K562 (cell line): Measurements from ENCODE around the gene MRNIP. TPM values are rescaled to one million over a fixed set of nuclear protein-coding genes. Genes with fewer than 3 reads are reported as not detected.

Experiments used
- CBX5 ChIP-seq: IDR thresholded peaks from 2 replicates; pipeline ENCODE4 v1.6.1; 2014; ENCODE audit warnings: low read depth, borderline replicate concordance
- HDAC6 ChIP-seq: IDR thresholded peaks from 2 replicates; pipeline ENCODE4 v1.6.1; 2012; ENCODE audit warnings: low read depth, mild to moderate bottlenecking, control low read depth, inconsistent platforms, low read length, moderate library complexity
- NR2F6 ChIP-seq: fragments of 450-650 bp; formaldehyde crosslinking; IDR thresholded peaks from 2 replicates; pipeline ENCODE4 v1.4.0; 2020; ENCODE audit warnings: mild to moderate bottlenecking
- REST ChIP-seq, 2 experiments: fragments of 450-650 bp; formaldehyde crosslinking in 1 of 2; IDR thresholded peaks; 2 replicates each; pipeline versions ENCODE4 v1.4.0 to v1.6.1; 2014 to 2020; ENCODE audit warnings: mild to moderate bottlenecking in 2 of 2, borderline replicate concordance in 1 of 2, low read depth in 1 of 2
- ZBTB33 ChIP-seq: sonication (generic); formaldehyde crosslinking; IDR thresholded peaks from 2 replicates; pipeline ENCODE4 v1.8.1; 2023; ENCODE audit warnings: mild to moderate bottlenecking, missing genetic modification reagents
- ZC3H11A ChIP-seq: IDR thresholded peaks from 2 replicates; pipeline ENCODE4 v1.6.1; 2012; ENCODE audit warnings: low read depth, low read length, improper control_type of control experiment
- ZNF217 ChIP-seq: sonication (generic); formaldehyde crosslinking; IDR thresholded peaks from 2 replicates; pipeline ENCODE4 v1.8.0; 2022; ENCODE audit warnings: mild to moderate bottlenecking, missing genetic modification reagents
- ZNF311 ChIP-seq: fragments of 250-450 bp; sonication (Bioruptor Pico); IDR thresholded peaks from 2 replicates; pipeline ENCODE4 v1.4.0; 2020; ENCODE audit warnings: mild to moderate bottlenecking, moderate library complexity
- ZNF407 ChIP-seq: fragments of 450-650 bp; IDR thresholded peaks from 2 replicates; pipeline ENCODE4 v1.6.1; 2016; ENCODE audit warnings: low read depth
- polyA plus RNA-seq, 8 experiments: library from polyadenylated mRNA; depleted of rRNA in 4 of 8; stranded (reverse) in 5 of 8; unstranded in 3 of 8; fragments of >200 nt; fragmentation: Nextera tagmentation in 2 of 8; fragmentation: Illumina TruSeq in 1 of 8; extraction: Ambion mirVana in 2 of 8; extraction: Trizol in 1 of 8; gene quantifications; 2 replicates each; pipeline versions ENCODE4 v1.2.1 to v1.2.3, GENCODE V29; 2011 to 2014; ENCODE audit warnings: inconsistent platforms in 1 of 8, missing spikeins in 1 of 8
- total RNA-seq, 7 experiments: library from RNA; depleted of rRNA in 6 of 7; stranded (reverse); fragments of >200 nt in 6 of 7; fragmentation: Illumina TruSeq in 2 of 7; extraction: Trizol in 2 of 7; gene quantifications; 2 replicates each; pipeline versions ENCODE4 v1.2.1 to v1.2.3, GENCODE V29; 2011 to 2021; ENCODE audit warnings: low replicate concordance in 1 of 7

The MRNIP gene
- total and polyA plus RNA-seq, 9 of the 15 experiments (the other 6 are each of a cell fraction or from before 2014, with no cell fraction given) = 3.6 to 39.0 (median 16.8) TPM

GRCh38 chr5:179818746-179819295 is 39.8 kb downstream of the MRNIP start (continued):
- peak; percentile 66 for TF ChIP-seq REST (IDR thresholded peaks at IDR 0.05; ENCODE audit: borderline replicate concordance)
- TF ChIP-seq REST (CRISPR knock-in tag; IDR thresholded peaks at IDR 0.05; ENCODE audit: low read depth) = no peak
- no peak for TF ChIP-seq ZNF407
- no peak for TF ChIP-seq CBX5
- TF ChIP-seq ZBTB33 (CRISPR knock-in tag) = no peak
- TF ChIP-seq HDAC6 = no peak
- TF ChIP-seq ZNF217 = no peak
- no peak for TF ChIP-seq ZC3H11A
- no peak; the same call in 1 of the 2 replicates for TF ChIP-seq ZNF311 (CRISPR knock-in tag)
- no peak for TF ChIP-seq NR2F6 (CRISPR knock-in tag)
